ENCODE results near the gene ADAMTSL4. TPM values are rescaled to one million over a fixed set of nuclear protein-coding genes. Genes with fewer than 3 reads are reported as not detected.

Gene ADAMTSL4
- total RNA-seq, 1 experiment from 2014 or later = 0.87 TPM

DNA sequence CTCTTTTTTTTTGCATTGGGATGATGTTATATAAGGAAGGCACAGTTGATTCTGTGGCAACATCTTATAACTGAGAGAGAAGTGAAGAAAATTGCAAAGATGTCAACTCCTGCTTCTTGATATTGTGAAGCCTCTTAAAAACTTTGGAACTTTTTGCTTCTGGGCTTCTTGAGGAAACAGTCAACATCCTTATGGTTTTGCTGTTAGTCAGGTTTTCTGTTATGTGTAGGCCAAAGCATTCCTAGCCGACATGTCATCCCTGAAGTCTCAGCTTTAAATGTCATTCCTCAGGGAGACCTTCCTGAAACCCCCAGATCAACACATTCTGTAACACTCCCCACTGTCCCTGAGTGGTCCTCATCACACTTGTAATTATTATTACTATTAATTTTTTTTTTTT, 21.0 kb upstream of the ADAMTSL4 start:
- TF ChIP-seq, protein P1, sequence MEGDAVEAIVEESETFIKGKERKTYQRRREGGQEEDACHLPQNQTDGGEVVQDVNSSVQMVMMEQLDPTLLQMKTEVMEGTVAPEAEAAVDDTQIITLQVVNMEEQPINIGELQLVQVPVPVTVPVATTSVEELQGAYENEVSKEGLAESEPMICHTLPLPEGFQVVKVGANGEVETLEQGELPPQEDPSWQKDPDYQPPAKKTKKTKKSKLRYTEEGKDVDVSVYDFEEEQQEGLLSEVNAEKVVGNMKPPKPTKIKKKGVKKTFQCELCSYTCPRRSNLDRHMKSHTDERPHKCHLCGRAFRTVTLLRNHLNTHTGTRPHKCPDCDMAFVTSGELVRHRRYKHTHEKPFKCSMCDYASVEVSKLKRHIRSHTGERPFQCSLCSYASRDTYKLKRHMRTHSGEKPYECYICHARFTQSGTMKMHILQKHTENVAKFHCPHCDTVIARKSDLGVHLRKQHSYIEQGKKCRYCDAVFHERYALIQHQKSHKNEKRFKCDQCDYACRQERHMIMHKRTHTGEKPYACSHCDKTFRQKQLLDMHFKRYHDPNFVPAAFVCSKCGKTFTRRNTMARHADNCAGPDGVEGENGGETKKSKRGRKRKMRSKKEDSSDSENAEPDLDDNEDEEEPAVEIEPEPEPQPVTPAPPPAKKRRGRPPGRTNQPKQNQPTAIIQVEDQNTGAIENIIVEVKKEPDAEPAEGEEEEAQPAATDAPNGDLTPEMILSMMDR (conservative IDR thresholded peaks at IDR 0.05; ENCODE audit: low read depth, low read length) = no peak
- TF ChIP-seq EZH2phosphoT487 (IDR thresholded peaks at IDR 0.05; ENCODE audit: borderline replicate concordance, low read length) (no peak), EZH2 (IDR thresholded peaks at IDR 0.05; ENCODE audit: low read length, unreplicated experiment) (no peak)
- Histone ChIP-seq H3K9ac (ENCODE audit: low read length) (no peak overlapping the region), H3K36me3 (ENCODE audit: low read depth, low read length) (no peaks in the 10 kb centered on the region), H3K4me3 (ENCODE audit: low read length) (no peak overlapping the region), H3K27ac (ENCODE audit: low read length) (no peak overlapping the region), H3K79me2 (ENCODE audit: low read length) (no peaks in the 10 kb centered on the region), H3K4me1 (ENCODE audit: insufficient read depth, low read length) (peaks cover 13% of the 10 kb centered on the region; the same call in 1 of the 2 replicates), H4K20me1 (ENCODE audit: low read length) (no peaks in the 10 kb centered on the region), H3K9me3 (ENCODE audit: low read length) (no peaks in the 10 kb centered on the region), H3F3A (ENCODE audit: low read length, unreplicated experiment) (peaks cover 5% of the 10 kb centered on the region), H3K9me2 (replicated peaks; ENCODE audit: low read length) (no peaks in the 10 kb centered on the region), H3K4me2 (ENCODE audit: low read length) (no peak overlapping the region), H3K27me3 (ENCODE audit: low read length) (no peaks in the 10 kb centered on the region), H2AFZ (ENCODE audit: low read length) (no peak overlapping the region)
- ChIA-PET CTCF (no interaction called here), POLR2A (ENCODE audit: unreplicated experiment) (interaction anchor here (0.7 kb wide), 1 partner anchor 11 kb away, joined by 3 read pairs; no protein-coding TSS in a partner anchor)
- DNase-seq (peak; percentile 46), ATAC-seq (peak; percentile 30; the same call in 1 of the 2 replicates)
- intact Hi-C loops (cut with micrococcal nuclease) = loop anchor here (5.0 kb wide), 1 partner anchor 41 kb away; the partner anchor contains the start of gene TARS2
- BruUV-seq (replicated peaks) = no TSS peak

DNA sequence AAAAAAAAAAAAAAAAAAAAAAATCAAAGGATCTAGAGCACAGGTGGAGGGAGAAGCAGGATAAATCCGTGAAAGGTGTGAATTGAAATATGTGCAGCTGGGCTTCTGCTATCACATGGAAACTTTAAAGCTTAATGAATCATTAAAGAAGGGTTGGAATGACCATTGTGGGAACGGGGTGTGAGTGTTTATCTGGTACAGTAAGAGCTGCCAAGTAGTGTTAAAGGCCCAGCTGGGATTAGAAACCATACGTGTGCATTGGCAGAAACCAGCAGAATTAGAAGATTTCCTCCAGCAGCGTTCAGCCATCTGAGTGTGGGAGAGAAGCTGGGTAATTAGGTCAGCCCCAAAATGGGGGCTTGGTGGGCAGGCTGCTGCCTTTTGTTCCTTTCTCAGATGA, 20.2 kb upstream of the ADAMTSL4 start:
- TF ChIP-seq EZH2phosphoT487 (IDR thresholded peaks at IDR 0.05; ENCODE audit: borderline replicate concordance, low read length) (no peak), EZH2 (IDR thresholded peaks at IDR 0.05; ENCODE audit: low read length, unreplicated experiment) (no peak)
- TF ChIP-seq, protein P1 (conservative IDR thresholded peaks at IDR 0.05; ENCODE audit: low read depth, low read length) = no peak
- H3K36me3 ChIP-seq (ENCODE audit: low read depth, low read length) = no peaks in the 10 kb centered on the region
- H3K27ac ChIP-seq (ENCODE audit: low read length) = no peak overlapping the region
- no peaks in the 10 kb centered on the region for H3K9me3 ChIP-seq (ENCODE audit: low read length)
- CTCF ChIA-PET = no interaction called here
- ATAC-seq = peak; percentile 57
- H3K9me2 ChIP-seq (replicated peaks; ENCODE audit: low read length) = no peaks in the 10 kb centered on the region
- no peak overlapping the region for H3K4me3 ChIP-seq (ENCODE audit: low read length)
- no peaks in the 10 kb centered on the region for H3K27me3 ChIP-seq (ENCODE audit: low read length)
- no peak for DNase-seq
- H3K4me2 ChIP-seq (ENCODE audit: low read length) = no peak overlapping the region
- H3K4me1 ChIP-seq (ENCODE audit: insufficient read depth, low read length) = peaks cover 13% of the 10 kb centered on the region; the same call in 1 of the 2 replicates
- H3K79me2 ChIP-seq (ENCODE audit: low read length) = no peaks in the 10 kb centered on the region
- H3K9ac ChIP-seq (ENCODE audit: low read length) = no peak overlapping the region
- POLR2A ChIA-PET (ENCODE audit: unreplicated experiment) = no interaction called here
- intact Hi-C loops (cut with micrococcal nuclease) = loop anchor here (5.0 kb wide), 1 partner anchor 42 kb away; the partner anchor contains the start of gene TARS2
- H4K20me1 ChIP-seq (ENCODE audit: low read length) = no peaks in the 10 kb centered on the region
- H2AFZ ChIP-seq (ENCODE audit: low read length) = peak overlapping the region; percentile 6; the same call in 1 of the 2 replicates
- BruUV-seq (replicated peaks) = no TSS peak
- H3F3A ChIP-seq (ENCODE audit: low read length, unreplicated experiment) = peaks cover 5% of the 10 kb centered on the region

DNA sequence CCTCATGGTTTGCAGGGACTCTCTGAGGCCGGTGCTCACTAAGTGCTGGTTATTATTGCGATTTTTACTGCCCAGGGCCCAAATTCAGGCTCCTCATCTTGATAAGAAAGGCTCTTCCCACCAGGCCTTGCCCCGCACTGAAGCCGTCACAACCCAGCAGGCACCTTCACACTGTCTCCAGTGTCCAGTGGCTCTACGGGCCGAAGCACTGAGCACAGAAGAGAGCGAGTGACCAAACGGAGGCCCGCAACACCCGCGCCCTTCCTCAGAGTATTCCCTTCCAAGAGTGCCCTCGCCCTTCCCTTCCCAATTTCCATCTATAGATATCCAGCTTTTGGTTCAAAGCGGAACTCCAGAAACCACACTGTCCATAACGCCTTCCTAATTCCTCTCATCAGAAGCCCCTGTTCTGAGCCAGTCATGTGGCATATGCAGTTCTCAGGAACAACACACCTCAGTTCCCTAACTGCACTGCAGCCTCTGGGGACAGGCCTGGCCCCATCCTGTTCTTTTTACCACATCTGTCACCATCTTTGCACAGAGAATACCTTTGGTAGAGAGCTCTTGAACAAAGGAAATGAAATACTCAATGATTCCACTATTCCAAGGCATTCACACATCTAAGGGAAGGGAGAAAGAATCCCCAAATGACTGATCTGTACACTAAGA, 18.6 kb upstream of the ADAMTSL4 start:
- H4K20me1 ChIP-seq (ENCODE audit: low read length) = no peaks in the 10 kb centered on the region
- peaks cover 5% of the 10 kb centered on the region for H3F3A ChIP-seq (ENCODE audit: low read length, unreplicated experiment)
- H3K27ac ChIP-seq (ENCODE audit: low read length) = no peak overlapping the region
- POLR2A ChIA-PET (ENCODE audit: unreplicated experiment) = no interaction called here
- peaks cover 13% of the 10 kb centered on the region; the same call in 1 of the 2 replicates for H3K4me1 ChIP-seq (ENCODE audit: insufficient read depth, low read length)
- no TSS peak for BruUV-seq (replicated peaks)
- no peaks in the 10 kb centered on the region for H3K27me3 ChIP-seq (ENCODE audit: low read length)
- CTCF ChIA-PET = no interaction called here
- no peaks in the 10 kb centered on the region for H3K36me3 ChIP-seq (ENCODE audit: low read depth, low read length)
- H3K9ac ChIP-seq (ENCODE audit: low read length) = no peak overlapping the region
- no peak overlapping the region for H2AFZ ChIP-seq (ENCODE audit: low read length)
- no peaks in the 10 kb centered on the region for H3K9me3 ChIP-seq (ENCODE audit: low read length)
- H3K4me2 ChIP-seq (ENCODE audit: low read length) = no peak overlapping the region
- H3K9me2 ChIP-seq (replicated peaks; ENCODE audit: low read length) = no peaks in the 10 kb centered on the region
- no peak overlapping the region for H3K4me3 ChIP-seq (ENCODE audit: low read length)
- no peak for DNase-seq
- H3K79me2 ChIP-seq (ENCODE audit: low read length) = no peaks in the 10 kb centered on the region
- ATAC-seq = no peak
- TF ChIP-seq, protein P1 (conservative IDR thresholded peaks at IDR 0.05; ENCODE audit: low read depth, low read length) = no peak
- no peak for TF ChIP-seq EZH2phosphoT487 (IDR thresholded peaks at IDR 0.05; ENCODE audit: borderline replicate concordance, low read length)
- TF ChIP-seq EZH2 (IDR thresholded peaks at IDR 0.05; ENCODE audit: low read length, unreplicated experiment) = no peak
- intact Hi-C loops (cut with micrococcal nuclease) = loop anchor here (10.0 kb wide), 2 partner anchors 166 to 276 kb away; partner anchors contain the start of genes CA14 and RPRD2

Data from PC-3 (cell line).